GM23338 (cell line): ENCODE data around the gene MSANTD1. TPM values are rescaled to one million over a fixed set of nuclear protein-coding genes. Genes with fewer than 3 reads are reported as not detected.

ENCODE experiments used
- ATAC-seq: fragments of 200-7000 bp; cut with Tn5 transposase; 3 replicates; pipeline ENCODE4 v1.9.1; 2020
- DNase-seq: peaks from one replicate; pipeline ENCODE4 v3.0.0-alpha.2; 2015; ENCODE audit warnings: low spot score
- H2AFZ ChIP-seq: fragments of 200-600 bp; sonication (generic); 2 replicates; pipeline ENCODE4 v1.8.0; 2016; ENCODE audit warnings: antibody characterized with exemption, mild to moderate bottlenecking, moderate library complexity
- H3F3A ChIP-seq: fragments of 200-600 bp; sonication (generic); replicated peaks from 2 replicates; pipeline ENCODE4 v1.8.0; 2017; ENCODE audit warnings: antibody characterized with exemption, mixed run types, low read depth
- H3K27ac ChIP-seq: fragments of 200-600 bp; sonication (generic); 2 replicates; pipeline ENCODE4 v1.6.1; 2016; ENCODE audit warnings: low read depth
- H3K27me3 ChIP-seq: fragments of 200-600 bp; sonication (generic); 2 replicates; pipeline ENCODE4 v1.8.0; 2016; ENCODE audit warnings: mild to moderate bottlenecking, mixed run types, moderate library complexity; ENCODE audit not compliant: insufficient read depth
- H3K36me3 ChIP-seq: fragments of 200-600 bp; sonication (generic); 2 replicates; pipeline ENCODE4 v1.8.0; 2016; ENCODE audit warnings: mild to moderate bottlenecking; ENCODE audit not compliant: insufficient read depth
- H3K4me1 ChIP-seq: fragments of 200-600 bp; sonication (generic); 2 replicates; pipeline ENCODE4 v1.8.0; 2016; ENCODE audit warnings: mild to moderate bottlenecking, moderate library complexity; ENCODE audit not compliant: insufficient read depth
- H3K4me2 ChIP-seq: fragments of 200-600 bp; sonication (generic); 2 replicates; pipeline ENCODE4 v1.7.1; 2017; ENCODE audit warnings: mixed run types
- H3K4me3 ChIP-seq: fragments of 200-600 bp; sonication (generic); 2 replicates; pipeline ENCODE4 v1.6.1; 2016; ENCODE audit warnings: mixed run types
- H3K79me2 ChIP-seq: fragments of 200-600 bp; sonication (generic); replicated peaks from 2 replicates; pipeline ENCODE4 v1.8.0; 2017; ENCODE audit warnings: mild to moderate bottlenecking; ENCODE audit not compliant: insufficient read depth
- H3K9me2 ChIP-seq: fragments of 200-600 bp; sonication (generic); 2 replicates; pipeline ENCODE4 v1.8.0; 2017; ENCODE audit not compliant: insufficient read depth
- H4K20me1 ChIP-seq: fragments of 200-600 bp; sonication (generic); replicated peaks from 2 replicates; pipeline ENCODE4 v1.8.0; 2017; ENCODE audit warnings: mild to moderate bottlenecking; ENCODE audit not compliant: insufficient read depth
- H3K27ac Mint-ChIP-seq: 2 replicates; pipeline ENCODE4 v1.8.0; 2020; ENCODE audit warnings: inconsistent platforms, mild to moderate bottlenecking, moderate library complexity, mixed read lengths
- H3K27me3 Mint-ChIP-seq: 3 replicates; pipeline ENCODE4 v1.8.0; 2022; ENCODE audit warnings: low read depth, mild to moderate bottlenecking, moderate library complexity, mixed read lengths, inconsistent platforms; ENCODE audit not compliant: insufficient read depth, poor library complexity
- H3K36me3 Mint-ChIP-seq: 3 replicates; pipeline ENCODE4 v1.8.0; 2021; ENCODE audit warnings: low read depth, mild to moderate bottlenecking, inconsistent platforms, moderate library complexity, mixed read lengths
- H3K4me1 Mint-ChIP-seq: 3 replicates; pipeline ENCODE4 v1.8.0; 2020; ENCODE audit warnings: mild to moderate bottlenecking, inconsistent platforms, mixed read lengths
- H3K4me3 Mint-ChIP-seq: 3 replicates; pipeline ENCODE4 v1.8.0; 2021; ENCODE audit warnings: moderate library complexity, mild to moderate bottlenecking, inconsistent platforms, mixed read lengths
- H3K9me3 Mint-ChIP-seq: 3 replicates; pipeline ENCODE4 v1.8.0; 2020; ENCODE audit warnings: moderate library complexity, mild to moderate bottlenecking, inconsistent platforms, mixed read lengths
- ETS1 ChIP-seq: IDR thresholded peaks from 2 replicates; pipeline ENCODE4 v1.6.1; 2016; ENCODE audit warnings: antibody characterized with exemption
- polyA plus RNA-seq: library from polyadenylated mRNA; unstranded; fragments of >200 nt; fragmentation: Nextera tagmentation; extraction: Ambion mirVana; gene quantifications from 2 replicates; pipeline ENCODE4 v1.2.1, GENCODE V29; 2016
- total RNA-seq: library from RNA; depleted of rRNA; stranded (reverse); fragments of >200 nt; shearing (Covaris generic); gene quantifications from 2 replicates; pipeline ENCODE4 v1.2.3, GENCODE V29; 2014
- TF ChIP-seq, protein P1 (sequence below): fragments of 250-450 bp; sonication (Bioruptor Pico); IDR thresholded peaks from 2 replicates; pipeline ENCODE4 v1.5.0; 2020; ENCODE audit warnings: mild to moderate bottlenecking, moderate library complexity
- TF ChIP-seq, protein P2 (sequence below): IDR thresholded peaks from one replicate; pipeline ENCODE4 v1.6.1; 2018; ENCODE audit warnings: antibody characterized with exemption; ENCODE audit not compliant: unreplicated experiment

MSANTD1 gene
- total and polyA plus RNA-seq, 2 experiments from 2014 or later = 0.29 to 1.0 TPM

- no peaks in the 10 kb centered on the region for H3K79me2 ChIP-seq
- H4K20me1 ChIP-seq = no peaks in the 10 kb centered on the region
- H3K9me2 ChIP-seq = no peaks in the 10 kb centered on the region
- H3K27ac ChIP-seq = no peak overlapping the region
- H2AFZ ChIP-seq = no peak overlapping the region
- Mint-ChIP-seq H3K4me1 (peaks cover 6% of the 10 kb centered on the region; the same call in 2 of the 3 replicates), H3K9me3 (no peaks in the 10 kb centered on the region; the same call in 2 of the 3 replicates), H3K4me3 (no peak overlapping the region), H3K36me3 (no peaks in the 10 kb centered on the region; the same call in 2 of the 3 replicates), H3K27ac (no peak overlapping the region), H3K27me3 (peaks cover 4% of the 10 kb centered on the region)
- no peaks in the 10 kb centered on the region for H3K27me3 ChIP-seq
- no peak overlapping the region for H3K4me2 ChIP-seq
- no peaks in the 10 kb centered on the region for H3K4me1 ChIP-seq
- no peaks in the 10 kb centered on the region for H3F3A ChIP-seq
- H3K4me3 ChIP-seq = no peak overlapping the region
- no peaks in the 10 kb centered on the region for H3K36me3 ChIP-seq
- DNase-seq (no peak), ATAC-seq (no peak)
- TF ChIP-seq, protein P1, sequence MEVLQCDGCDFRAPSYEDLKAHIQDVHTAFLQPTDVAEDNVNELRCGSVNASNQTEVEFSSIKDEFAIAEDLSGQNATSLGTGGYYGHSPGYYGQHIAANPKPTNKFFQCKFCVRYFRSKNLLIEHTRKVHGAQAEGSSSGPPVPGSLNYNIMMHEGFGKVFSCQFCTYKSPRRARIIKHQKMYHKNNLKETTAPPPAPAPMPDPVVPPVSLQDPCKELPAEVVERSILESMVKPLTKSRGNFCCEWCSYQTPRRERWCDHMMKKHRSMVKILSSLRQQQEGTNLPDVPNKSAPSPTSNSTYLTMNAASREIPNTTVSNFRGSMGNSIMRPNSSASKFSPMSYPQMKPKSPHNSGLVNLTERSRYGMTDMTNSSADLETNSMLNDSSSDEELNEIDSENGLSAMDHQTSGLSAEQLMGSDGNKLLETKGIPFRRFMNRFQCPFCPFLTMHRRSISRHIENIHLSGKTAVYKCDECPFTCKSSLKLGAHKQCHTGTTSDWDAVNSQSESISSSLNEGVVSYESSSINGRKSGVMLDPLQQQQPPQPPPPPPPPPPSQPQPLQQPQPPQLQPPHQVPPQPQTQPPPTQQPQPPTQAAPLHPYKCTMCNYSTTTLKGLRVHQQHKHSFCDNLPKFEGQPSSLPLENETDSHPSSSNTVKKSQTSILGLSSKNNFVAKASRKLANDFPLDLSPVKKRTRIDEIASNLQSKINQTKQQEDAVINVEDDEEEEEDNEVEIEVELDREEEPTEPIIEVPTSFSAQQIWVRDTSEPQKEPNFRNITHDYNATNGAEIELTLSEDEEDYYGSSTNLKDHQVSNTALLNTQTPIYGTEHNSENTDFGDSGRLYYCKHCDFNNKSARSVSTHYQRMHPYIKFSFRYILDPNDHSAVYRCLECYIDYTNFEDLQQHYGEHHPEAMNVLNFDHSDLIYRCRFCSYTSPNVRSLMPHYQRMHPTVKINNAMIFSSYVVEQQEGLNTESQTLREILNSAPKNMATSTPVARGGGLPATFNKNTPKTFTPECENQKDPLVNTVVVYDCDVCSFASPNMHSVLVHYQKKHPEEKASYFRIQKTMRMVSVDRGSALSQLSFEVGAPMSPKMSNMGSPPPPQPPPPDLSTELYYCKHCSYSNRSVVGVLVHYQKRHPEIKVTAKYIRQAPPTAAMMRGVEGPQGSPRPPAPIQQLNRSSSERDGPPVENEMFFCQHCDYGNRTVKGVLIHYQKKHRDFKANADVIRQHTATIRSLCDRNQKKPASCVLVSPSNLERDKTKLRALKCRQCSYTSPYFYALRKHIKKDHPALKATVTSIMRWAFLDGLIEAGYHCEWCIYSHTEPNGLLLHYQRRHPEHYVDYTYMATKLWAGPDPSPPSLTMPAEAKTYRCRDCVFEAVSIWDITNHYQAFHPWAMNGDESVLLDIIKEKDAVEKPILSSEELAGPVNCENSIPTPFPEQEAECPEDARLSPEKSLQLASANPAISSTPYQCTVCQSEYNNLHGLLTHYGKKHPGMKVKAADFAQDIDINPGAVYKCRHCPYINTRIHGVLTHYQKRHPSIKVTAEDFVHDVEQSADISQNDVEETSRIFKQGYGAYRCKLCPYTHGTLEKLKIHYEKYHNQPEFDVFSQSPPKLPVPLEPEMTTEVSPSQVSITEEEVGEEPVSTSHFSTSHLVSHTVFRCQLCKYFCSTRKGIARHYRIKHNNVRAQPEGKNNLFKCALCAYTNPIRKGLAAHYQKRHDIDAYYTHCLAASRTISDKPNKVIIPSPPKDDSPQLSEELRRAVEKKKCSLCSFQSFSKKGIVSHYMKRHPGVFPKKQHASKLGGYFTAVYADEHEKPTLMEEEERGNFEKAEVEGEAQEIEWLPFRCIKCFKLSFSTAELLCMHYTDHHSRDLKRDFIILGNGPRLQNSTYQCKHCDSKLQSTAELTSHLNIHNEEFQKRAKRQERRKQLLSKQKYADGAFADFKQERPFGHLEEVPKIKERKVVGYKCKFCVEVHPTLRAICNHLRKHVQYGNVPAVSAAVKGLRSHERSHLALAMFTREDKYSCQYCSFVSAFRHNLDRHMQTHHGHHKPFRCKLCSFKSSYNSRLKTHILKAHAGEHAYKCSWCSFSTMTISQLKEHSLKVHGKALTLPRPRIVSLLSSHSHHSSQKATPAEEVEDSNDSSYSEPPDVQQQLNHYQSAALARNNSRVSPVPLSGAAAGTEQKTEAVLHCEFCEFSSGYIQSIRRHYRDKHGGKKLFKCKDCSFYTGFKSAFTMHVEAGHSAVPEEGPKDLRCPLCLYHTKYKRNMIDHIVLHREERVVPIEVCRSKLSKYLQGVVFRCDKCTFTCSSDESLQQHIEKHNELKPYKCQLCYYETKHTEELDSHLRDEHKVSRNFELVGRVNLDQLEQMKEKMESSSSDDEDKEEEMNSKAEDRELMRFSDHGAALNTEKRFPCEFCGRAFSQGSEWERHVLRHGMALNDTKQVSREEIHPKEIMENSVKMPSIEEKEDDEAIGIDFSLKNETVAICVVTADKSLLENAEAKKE (CRISPR knock-in tag) = no peak
- TF ChIP-seq ETS1 = no peak
Measured at GRCh38 chr4:3252831-3253641, 4.1 kb downstream of the MSANTD1 start.

GRCh38 chr4:3253808-3254207 is 4.8 kb downstream of the MSANTD1 start:
- Histone ChIP-seq H3K4me1 (no peaks in the 10 kb centered on the region), H2AFZ (no peak overlapping the region), H3K79me2 (no peaks in the 10 kb centered on the region), H3K4me2 (no peak overlapping the region), H3K9me2 (no peaks in the 10 kb centered on the region), H3K27me3 (no peaks in the 10 kb centered on the region), H3K36me3 (no peaks in the 10 kb centered on the region), H3K4me3 (no peak overlapping the region), H4K20me1 (no peaks in the 10 kb centered on the region), H3F3A (no peaks in the 10 kb centered on the region), H3K27ac (no peak overlapping the region)
- Mint-ChIP-seq H3K9me3 (no peaks in the 10 kb centered on the region; the same call in 2 of the 3 replicates), H3K4me3 (no peak overlapping the region), H3K36me3 (no peaks in the 10 kb centered on the region; the same call in 2 of the 3 replicates), H3K4me1 (peaks cover 6% of the 10 kb centered on the region), H3K27me3 (peaks cover 4% of the 10 kb centered on the region), H3K27ac (no peak overlapping the region)
- no peak for ATAC-seq
- DNase-seq = no peak
- TF ChIP-seq, protein P2, sequence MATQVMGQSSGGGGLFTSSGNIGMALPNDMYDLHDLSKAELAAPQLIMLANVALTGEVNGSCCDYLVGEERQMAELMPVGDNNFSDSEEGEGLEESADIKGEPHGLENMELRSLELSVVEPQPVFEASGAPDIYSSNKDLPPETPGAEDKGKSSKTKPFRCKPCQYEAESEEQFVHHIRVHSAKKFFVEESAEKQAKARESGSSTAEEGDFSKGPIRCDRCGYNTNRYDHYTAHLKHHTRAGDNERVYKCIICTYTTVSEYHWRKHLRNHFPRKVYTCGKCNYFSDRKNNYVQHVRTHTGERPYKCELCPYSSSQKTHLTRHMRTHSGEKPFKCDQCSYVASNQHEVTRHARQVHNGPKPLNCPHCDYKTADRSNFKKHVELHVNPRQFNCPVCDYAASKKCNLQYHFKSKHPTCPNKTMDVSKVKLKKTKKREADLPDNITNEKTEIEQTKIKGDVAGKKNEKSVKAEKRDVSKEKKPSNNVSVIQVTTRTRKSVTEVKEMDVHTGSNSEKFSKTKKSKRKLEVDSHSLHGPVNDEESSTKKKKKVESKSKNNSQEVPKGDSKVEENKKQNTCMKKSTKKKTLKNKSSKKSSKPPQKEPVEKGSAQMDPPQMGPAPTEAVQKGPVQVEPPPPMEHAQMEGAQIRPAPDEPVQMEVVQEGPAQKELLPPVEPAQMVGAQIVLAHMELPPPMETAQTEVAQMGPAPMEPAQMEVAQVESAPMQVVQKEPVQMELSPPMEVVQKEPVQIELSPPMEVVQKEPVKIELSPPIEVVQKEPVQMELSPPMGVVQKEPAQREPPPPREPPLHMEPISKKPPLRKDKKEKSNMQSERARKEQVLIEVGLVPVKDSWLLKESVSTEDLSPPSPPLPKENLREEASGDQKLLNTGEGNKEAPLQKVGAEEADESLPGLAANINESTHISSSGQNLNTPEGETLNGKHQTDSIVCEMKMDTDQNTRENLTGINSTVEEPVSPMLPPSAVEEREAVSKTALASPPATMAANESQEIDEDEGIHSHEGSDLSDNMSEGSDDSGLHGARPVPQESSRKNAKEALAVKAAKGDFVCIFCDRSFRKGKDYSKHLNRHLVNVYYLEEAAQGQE = no peak
